HG03139 (cell line): Measurements from ENCODE around the gene MCRIP1.

Source experiments
- ATAC-seq: cut with Tn5 transposase; IDR thresholded peaks from one replicate; pipeline ENCODE4 v1.9.1; 2021; ENCODE audit not compliant: unreplicated experiment

The MCRIP1 gene

DNA sequence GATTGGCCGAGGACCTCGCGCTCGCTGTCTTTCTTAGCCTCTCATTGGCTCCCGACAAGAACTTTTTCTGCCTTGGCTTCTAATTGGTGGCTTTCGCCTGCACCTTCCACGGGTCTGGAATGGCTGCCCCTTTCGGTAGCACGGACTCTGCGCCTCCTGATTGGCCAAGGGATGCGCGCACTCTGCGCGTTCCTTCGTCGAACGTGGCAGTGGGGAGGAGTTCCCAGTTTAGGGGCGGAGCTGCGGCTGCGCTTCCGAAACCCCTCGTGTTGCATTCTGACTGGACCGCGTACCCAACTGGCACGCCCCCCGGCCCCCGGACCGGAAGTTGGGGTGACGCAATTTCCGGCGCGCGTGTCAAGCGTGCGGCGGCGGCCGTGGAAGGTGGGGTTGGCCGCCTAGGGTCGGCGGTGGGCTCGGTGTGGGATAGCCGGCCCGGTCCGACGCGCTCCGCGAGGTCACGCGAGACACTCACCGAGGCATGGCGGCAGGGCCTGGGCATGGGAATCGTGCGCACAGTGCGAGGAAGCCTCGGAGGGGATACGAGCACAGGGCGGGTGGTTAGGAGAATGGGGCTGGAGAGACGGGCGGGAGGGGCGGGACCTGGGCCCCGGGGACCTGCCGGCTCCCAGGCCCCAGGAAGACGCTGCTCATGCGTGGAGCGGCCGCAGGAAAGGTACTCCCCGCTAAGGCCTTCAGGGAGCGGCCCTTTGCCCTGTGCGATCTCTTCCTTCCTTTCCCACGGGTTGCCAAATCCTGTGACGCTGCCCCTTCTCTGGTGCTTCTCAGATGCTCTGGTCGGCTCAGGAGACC, 27.9 kb upstream of the MCRIP1 start:
- ATAC-seq = peak; percentile 71

DNA sequence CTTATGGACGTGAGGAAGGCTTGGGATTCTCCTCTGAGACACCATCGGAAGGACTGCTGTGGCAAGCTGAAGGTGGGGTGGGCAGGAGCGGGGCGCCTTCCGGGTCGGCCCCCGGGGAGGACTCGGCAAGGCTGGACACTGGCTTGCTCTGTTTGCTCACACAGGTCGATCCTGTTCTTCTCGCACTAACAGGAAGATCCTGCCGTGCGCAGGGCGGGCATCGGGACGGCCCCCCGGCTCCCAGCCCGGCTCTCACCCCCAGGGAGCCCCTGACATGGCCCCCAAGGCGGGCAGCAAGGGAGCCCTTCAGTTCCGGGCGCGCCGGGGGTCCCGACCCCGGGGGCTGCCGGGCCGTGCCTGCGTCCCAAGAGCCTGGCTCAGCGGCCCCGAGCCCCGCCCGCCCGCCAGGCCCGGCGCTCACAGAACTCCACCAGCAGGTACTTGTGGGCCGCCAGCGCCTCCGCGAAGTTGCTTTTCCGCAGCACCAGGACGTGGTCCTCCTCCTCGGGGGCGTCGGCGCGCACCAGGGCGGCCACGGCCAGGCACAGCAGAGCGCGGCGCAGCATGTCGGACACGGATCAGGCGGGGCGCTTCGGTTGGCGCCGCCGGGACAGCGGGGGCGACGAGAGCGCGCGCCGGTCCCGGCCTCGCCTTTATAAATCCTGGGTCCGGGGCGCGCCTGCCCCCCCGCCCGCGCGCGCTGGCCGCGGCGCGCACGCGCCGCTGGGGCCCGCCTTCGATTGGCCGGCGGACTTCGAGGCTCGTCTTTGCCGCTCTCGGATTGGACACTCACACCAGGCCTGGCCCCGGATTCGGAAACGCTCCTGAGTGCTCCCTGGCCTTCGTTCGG, 27.0 kb upstream of the MCRIP1 start, which contains the start of gene P4HB:
P4HB (minus strand) TSS at position 630 of the 850 bp plus-strand sequence; CDS start at position 566, 64 bp downstream.
- no peak for ATAC-seq

DNA sequence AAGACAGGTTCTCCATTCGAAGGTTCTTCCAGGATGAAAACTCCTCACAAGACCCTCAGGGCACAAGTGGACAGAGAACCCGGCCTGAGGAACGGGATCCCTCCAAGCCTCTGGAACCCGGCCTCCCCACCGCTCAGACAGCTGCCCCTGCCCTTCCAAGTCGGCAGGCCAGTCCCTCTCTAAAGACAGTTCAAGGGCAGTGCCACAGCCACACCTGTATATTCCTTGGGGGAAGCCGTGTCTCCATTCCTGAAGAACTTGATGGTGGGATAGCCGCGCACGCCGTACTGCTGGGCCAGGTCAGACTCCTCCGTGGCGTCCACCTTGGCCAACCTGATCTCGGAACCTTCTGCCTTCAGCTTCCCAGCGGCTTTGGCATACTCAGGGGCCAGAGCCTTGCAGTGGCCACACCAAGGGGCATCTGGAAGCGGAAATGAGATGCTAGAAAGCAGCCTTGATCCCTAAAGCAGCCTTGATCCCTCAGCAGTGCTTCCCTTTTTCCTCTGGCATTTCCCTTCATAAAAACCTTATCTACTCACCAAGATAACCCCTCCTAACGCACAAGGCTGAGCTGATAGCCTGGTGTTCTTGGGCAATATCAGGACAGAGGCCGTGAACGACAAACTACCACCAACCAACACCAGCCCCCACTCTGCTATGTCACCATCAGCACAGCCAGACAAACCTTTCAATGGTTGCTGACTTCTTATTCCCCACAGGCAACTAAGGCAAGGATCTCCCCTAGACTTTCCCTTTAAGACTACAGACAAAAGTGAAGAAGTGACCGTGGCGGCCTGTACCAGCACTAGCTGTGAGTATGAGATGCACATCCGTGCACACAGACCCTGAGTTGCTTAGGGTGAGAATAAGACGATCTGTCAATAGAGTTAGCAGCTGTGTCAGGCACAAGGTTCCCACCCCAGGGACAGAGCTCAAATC, 26.1 kb upstream of the MCRIP1 start:
- no peak for ATAC-seq

DNA sequence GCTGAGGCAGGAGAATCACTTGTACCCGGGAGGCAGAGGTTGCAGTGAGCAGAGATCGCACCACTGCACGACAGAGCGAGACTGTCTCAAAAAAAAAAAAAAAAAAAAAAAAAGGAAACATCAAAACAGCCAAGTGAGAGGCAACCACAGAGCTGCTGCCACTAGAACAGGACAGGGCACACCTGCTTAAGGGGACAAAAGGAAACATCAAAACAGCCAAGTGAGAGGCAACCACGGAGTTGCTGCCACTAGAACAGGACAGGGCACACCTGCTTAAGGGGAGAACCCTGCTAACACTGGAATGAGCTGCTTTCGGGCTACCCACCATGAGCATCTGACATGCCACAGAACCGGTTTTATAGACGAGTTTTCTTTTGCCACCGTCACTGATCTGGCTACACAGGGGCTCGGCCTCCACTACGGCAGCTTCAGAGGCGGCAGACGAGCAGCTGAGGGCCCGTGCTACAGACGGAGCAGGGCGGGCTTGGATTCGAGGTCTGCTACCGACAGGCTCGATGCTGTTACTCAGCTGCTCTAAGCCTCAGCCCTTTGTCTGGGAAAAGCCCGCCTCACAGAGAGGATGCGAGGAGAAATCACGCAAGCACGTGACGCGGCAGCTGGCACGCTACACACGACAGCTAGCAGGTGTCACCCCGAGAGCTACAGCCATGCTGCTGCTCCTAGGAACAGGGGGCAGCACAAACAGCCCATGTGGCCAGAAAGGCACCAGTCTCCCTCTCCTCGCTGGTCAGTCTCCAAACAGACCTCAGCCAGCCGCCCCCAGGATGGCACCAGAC, 25.3 kb upstream of the MCRIP1 start:
- ATAC-seq = no peak

DNA sequence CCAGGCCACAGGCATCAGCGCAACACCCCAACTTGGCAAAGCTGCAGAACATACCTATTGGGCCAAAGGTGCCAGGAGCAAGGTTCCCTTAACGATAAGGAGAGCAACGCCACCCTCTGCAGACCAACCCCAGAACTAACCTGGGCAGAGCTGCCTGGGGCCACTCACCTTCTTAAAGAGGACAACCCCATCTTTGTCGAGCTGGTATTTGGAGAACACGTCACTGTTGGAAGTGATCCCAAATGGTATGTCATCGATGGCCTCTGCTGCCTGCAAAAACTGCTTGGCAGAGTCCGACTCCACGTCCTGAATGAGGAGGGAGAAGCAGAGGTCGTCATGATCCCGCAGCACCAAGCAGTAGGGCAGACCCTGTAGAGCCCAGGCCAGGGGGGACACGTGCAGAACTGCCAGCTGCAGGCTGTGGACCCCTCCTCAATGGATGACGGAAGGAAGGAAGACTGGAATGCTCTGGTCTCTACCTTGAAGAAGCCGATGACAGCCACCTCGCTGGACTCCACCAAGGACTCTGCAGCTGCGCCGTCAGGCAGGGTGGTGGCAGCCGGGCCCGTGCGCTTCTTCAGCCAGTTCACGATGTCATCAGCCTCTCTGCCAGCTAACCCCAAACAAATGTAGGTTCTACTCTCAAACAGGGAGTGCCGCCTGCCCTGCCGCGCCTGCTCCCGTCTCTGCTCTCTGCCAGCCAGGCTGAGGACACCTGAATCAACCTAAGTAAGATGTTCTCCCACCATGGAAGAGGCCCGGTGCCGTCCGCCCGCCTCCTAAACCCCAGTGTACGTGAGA, 22.1 kb upstream of the MCRIP1 start:
- no peak for ATAC-seq

DNA sequence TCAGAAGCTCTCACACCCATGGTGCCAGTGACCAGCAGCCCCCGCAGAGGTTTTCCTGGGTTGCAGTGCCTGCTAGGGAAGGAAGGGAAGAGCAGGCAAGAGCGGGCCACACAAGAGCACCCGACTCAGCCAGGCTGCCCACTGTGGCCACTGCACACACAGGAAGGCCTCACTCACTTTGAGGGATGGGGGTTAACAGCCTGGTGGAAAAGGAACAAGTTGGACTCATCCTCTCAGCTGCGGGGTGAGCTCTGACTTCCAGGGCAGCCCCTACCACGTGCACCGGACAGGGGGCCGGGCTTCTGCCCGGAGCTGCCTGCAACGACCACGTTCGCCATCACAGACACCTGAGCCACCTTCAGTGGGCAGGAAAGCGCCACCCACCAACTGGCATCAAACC, 19.1 kb upstream of the MCRIP1 start:
- no peak for ATAC-seq

DNA sequence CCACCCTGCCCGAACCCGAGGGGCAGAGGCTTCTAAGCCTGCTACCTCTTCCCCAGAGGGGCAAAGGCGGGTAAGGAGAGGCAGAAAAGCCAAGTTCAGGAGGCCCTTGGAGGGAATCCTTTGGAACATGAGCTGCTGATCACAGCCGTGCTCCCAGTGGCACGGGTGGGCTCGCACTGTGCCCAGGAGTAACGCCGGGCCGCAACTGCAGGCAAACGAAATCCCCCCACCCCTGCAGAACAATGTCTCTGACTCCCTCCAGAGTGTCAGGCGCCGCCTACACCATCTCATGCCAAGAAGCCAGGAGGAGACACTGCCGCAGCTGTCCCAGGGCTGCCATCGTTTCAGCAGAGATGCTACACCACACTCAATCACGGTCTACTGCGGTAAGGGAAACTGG, 18.3 kb upstream of the MCRIP1 start:
- ATAC-seq = no peak

DNA sequence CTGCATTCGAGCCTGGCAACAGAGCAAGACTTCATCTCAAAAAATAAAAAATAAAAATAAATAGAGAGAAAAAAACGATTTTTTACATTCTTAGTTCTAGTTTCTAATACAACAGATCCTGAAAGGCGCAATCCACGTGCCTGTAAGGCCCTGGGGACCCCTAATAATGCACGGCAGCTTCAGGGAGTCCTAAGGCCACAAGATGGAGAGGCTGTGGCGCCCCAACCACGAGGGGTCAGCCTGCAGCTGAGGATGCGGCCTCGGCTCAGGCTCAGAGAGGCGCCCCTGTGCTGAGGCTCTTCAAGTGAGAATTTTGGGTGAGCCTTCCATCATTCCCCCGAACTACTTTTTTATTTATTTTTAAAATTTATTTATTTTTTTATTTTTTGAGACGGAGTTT, 16.4 kb upstream of the MCRIP1 start:
- no peak for ATAC-seq

DNA sequence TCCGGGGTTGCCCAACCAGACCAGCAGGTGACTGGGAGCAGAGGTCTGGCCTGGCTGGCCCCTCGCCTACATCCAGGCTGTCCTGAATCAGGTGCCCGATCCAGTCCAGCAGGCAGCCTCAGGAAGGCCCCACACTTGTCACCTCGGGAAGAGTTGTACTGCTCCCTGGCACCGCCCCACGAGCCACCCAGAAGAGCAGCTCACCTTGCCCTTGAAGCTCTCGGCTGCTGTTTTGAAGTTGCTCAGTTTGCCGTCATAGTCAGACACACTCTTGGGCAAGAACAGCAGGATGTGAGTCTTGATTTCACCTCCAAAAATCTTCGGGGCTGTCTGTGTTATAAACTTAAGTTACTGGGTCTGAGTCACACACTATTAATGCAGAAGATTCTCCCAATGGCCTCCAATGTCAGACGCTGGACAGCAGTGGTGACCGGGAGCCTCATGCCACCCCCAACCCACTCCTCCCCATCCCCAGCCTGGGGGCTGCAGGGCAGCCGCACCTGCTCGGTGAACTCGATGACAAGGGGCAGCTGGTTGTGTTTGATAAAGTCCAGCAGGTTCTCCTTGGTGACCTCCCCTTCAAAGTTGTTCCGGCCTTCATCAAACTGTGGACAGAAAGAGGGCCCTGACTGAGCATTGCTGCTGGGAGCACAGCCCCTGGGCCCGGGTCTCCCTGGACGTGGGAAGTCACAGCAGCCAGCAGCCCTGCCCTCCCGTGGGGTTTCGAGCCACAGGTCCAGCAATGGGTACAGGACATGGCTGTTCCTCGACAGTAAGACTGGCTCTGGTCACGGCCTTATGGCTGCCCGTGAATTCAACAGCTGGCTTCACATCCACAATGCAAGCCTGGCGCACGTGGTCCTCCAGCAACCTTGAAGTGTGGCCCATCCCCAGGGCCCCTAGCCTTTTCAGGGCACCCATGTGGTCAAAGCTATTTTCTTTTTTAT, 13.9 kb upstream of the MCRIP1 start:
- ATAC-seq = no peak

DNA sequence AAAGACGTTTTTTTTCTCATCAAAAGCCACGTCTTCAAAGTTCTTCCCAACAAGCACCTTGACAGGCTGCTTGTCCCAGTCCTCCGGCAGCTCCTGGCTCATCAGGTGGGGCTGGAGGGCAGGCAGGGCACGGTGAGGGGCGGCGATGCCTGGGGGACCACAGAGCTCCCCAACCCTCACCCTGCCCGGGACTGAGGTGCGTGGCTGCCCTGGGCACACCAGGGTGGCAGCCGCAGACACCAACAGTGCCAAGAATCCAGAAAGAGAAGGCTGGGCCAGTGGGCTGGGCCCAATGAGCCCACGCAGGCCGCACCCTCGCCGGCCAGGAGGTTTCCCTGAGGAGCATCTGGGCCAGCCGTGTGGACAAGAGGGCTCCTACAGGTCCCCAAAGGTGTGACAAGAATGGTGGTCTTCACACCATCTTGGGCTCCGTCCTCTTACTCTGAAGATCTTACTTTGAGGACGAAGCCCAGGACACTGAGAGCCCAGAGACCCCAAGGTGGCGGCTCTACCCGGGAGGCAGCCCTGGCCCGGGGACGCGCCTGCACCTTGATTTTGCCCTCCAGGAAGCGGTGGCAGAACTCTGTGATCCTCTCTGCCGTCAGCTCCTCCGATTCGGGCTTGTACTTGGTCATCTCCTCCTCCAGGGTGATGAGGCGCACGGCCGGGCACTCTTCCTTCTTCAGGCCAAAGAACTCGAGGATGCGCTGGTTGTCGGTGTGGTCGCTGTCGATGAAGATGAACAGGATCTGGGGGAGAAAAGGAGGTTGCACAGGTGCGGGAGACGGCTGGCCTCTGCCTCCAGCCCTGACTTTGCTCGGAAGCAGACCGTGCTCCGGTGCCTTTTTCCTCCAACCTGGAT, 13.0 kb upstream of the MCRIP1 start:
- no peak for ATAC-seq

DNA sequence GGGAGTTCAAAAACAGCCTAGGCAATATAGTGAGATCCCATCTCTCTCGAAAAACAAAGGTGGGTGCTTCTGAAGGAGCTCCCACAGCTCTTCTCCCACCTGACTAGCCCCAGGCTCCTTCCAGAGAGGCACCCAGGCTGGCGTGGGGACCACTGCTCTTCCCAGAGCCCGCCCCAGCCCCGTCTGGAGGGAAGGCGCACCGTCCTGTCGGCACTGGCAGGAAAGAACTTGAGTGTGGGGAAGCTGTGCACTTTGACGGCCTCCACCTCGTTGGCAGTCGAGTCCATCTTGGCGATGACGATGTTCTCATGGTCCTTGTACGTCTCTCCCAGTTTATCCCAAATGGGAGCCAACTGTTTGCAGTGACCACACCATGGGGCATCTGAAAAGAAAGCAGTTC, 12.3 kb upstream of the MCRIP1 start:
- ATAC-seq = no peak

DNA sequence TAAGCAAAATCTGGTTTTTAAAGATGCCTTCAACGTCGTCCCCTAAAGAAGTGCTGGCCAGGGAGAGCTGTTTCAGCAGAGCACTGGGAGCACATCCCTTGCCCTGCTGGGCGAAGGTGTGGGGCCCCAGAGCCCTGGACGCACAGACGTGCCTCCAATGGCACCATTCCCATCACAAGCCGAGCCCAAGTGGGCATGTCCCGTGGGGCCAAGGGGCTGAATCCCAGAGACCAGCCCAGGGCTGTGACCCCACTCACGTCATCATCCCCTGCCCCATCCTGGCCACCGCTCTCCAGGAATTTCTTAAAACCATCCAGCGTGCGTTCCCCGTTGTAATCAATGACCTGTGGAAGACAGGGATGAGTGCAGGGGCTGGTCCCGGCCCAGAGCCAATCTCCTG, 11.8 kb upstream of the MCRIP1 start:
- ATAC-seq = no peak

DNA sequence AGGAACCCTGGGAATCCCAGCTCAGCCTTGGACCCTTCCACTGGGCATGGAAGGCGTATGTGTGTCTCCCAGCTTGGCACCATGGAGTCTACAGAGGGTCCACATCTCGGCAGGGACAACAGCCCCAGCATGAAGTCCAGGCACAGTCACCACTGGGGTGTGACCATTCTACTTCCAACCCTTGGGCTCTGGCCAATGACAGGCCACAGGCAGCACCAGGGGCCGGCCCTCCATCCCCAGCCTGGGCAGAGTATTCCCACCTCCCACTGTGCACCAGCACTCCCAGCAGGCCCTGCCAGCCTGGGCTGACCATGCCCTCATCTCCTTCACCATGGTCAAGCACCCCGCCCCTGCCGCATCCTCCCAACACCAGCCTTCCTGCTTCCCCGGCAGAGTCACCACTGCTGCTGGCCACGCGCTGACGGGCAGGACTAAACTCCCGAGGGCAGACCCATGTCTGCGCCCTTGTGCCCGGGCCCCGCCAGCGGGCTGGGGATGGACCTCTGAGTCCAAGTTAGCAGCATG, 11.3 kb upstream of the MCRIP1 start:
- ATAC-seq = no peak

DNA sequence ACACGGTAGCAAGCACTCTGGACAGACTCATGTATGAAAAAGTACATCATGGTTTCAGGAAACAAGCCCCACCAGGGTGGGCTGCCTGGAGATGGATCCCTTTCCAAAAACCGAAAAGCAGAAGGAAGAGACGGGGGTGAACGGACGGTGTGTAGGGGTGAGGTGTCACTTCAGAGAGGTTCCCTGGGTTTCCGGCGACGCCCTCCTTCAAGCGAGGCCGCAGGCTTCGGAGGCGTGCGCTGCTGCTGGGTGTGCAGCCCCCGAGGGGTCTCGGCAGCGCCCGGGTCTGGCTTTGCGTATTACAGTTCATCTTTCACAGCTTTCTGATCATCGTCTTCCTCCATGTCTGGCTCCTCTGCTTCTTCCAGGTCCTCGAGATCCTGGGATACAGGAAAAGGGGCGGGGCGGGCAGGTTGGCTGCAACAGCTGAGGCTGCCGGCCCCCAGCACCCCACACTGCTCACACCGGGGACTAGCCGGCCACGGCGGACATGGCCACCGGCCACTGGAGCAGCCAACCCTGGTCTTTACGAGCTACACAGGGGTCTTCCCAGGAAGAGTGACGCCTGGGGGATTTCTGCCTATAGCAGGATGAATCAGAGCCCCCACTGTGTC, 10.7 kb upstream of the MCRIP1 start:
- ATAC-seq = no peak

DNA sequence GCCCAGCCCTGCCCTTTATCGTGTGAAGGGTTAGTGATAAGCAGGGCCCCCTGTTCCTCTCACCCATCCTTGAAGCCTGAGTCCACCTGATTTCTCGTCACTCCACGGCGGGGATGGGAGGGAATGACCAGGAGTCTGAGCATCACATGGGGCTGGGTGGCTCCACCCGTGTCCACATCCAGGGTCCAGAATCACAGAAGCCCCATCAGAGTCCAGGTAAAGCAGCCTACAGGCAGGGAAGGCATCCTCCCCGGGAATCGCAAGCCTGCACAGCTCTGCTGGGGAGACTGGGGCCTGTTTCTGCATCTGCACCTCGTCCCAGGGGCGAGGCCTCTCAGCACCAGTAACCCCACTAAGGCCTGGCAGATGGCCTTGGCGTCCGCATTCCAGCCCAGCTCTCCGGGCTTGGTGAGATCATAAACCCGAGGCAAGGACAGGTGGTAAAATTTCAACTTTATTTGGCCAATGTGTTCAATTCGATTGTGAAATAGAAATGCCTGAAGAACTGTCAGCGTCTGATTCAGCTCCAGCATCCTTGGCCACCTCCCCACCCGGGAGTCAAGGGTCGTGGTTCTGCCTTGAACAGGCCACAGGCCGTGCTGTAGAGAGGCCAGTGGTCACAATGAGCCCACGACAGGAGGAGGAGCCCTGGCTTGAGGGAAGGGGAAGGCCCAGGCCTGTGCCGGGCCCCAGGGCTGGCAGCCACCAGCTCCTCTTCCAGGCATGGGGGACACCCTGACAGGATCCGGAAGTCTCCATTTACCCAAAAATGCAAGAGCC, 9.8 kb upstream of the MCRIP1 start:
- no peak for ATAC-seq

DNA sequence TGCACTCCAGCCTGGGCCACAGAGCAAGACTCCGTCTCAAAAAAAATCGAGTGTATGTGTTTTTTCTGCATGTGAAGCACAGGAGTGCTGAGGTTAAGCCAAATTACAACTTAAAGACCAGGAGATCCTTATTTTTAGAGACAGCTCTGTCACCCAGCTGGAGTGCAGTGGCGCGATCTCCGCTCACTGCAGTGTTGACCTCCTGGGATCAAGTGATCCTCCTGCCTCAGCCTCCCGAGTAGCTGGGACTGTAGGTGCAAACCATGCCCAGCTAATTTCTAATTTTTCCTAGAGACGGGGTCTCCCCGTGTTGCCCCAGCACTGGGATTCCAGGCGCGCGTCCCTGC, 9.3 kb upstream of the MCRIP1 start:
- no peak for ATAC-seq
